ENCODE results near the gene NKAIN2.

DNA sequence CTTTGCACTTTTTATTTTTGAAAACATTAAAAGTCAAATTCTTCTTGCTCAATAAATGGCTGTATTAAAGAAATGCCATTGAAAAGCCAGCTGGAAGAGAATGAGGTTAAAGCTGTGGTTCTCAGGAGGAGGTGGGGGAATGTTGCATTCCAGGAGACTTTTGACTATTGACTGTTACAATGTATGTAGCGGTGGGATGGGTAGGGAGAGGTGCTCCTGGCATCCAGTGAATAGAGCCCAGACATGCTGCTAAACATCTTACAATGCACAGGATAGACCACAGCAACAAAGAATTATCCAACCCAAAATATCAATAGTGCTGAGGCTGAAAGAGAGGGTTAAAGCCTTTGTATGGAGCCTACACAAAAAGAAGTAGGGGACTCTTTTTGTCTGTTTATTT is 295.9 kb downstream of the NKAIN2 start:
- TF ChIP-seq, protein P1, sequence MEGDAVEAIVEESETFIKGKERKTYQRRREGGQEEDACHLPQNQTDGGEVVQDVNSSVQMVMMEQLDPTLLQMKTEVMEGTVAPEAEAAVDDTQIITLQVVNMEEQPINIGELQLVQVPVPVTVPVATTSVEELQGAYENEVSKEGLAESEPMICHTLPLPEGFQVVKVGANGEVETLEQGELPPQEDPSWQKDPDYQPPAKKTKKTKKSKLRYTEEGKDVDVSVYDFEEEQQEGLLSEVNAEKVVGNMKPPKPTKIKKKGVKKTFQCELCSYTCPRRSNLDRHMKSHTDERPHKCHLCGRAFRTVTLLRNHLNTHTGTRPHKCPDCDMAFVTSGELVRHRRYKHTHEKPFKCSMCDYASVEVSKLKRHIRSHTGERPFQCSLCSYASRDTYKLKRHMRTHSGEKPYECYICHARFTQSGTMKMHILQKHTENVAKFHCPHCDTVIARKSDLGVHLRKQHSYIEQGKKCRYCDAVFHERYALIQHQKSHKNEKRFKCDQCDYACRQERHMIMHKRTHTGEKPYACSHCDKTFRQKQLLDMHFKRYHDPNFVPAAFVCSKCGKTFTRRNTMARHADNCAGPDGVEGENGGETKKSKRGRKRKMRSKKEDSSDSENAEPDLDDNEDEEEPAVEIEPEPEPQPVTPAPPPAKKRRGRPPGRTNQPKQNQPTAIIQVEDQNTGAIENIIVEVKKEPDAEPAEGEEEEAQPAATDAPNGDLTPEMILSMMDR (IDR thresholded peaks at IDR 0.05 in 4 of 5, conservative IDR thresholded peaks at IDR 0.05 in 1 of 5): no peak
- no peak for TF ChIP-seq POLR2A (IDR thresholded peaks at IDR 0.05)
